ENCODE data around the gene MTA1.

Gene MTA1

GRCh38 chr14:105476831-105477659 lies 57.4 kb downstream of the MTA1 start:
- DNase-seq (ENCODE audit: low read depth), result no peak

GRCh38 chr14:105477660-105478397 lies 58.2 kb downstream of the MTA1 start:
- no peak for DNase-seq (ENCODE audit: low read depth)

GRCh38 chr14:105478398-105479251 lies 59.0 kb downstream of the MTA1 start:
- no peak for DNase-seq (ENCODE audit: low read depth)

- no peak for DNase-seq (ENCODE audit: low read depth)
These were observed 60.0 kb downstream of the MTA1 start for GRCh38 chr14:105479431-105480158.

- no peak for DNase-seq (ENCODE audit: low read depth)
These were observed 60.6 kb downstream of the MTA1 start for GRCh38 chr14:105480199-105480746.

GRCh38 chr14:105480807-105481801 lies 61.5 kb downstream of the MTA1 start:
- peak; percentile 67 for DNase-seq (ENCODE audit: low read depth)

GRCh38 chr14:105481886-105482457 lies 62.3 kb downstream of the MTA1 start:
- DNase-seq (ENCODE audit: low read depth), result peak; percentile 81

GRCh38 chr14:105482486-105483110 lies 63.0 kb downstream of the MTA1 start:
- DNase-seq (ENCODE audit: low read depth), result no peak

- no peak for DNase-seq (ENCODE audit: low read depth)
These were observed 63.9 kb downstream of the MTA1 start for GRCh38 chr14:105483300-105484068.

- no peak for DNase-seq (ENCODE audit: low read depth)
These were observed 64.7 kb downstream of the MTA1 start for GRCh38 chr14:105484069-105484996.

GRCh38 chr14:105484997-105485393 lies 65.4 kb downstream of the MTA1 start:
- no peak for DNase-seq (ENCODE audit: low read depth)

GRCh38 chr14:105485739-105486162 lies 66.1 kb downstream of the MTA1 start:
- no peak for DNase-seq (ENCODE audit: low read depth)

GRCh38 chr14:105486163-105486973 lies 66.7 kb downstream of the MTA1 start, which contains the start of gene CRIP1:
Gene CRIP1, plus strand, starts transcription at chr14:105486886. Its CDS starts 374 bp downstream, at chr14:105487260.
- no peak for DNase-seq (ENCODE audit: low read depth)

- no peak for DNase-seq (ENCODE audit: low read depth)
These were observed 67.4 kb downstream of the MTA1 start for GRCh38 chr14:105486974-105487448.

- DNase-seq (ENCODE audit: low read depth), result no peak
These were observed 67.9 kb downstream of the MTA1 start for GRCh38 chr14:105487449-105487985.
